Ascending aorta (tissue), 2 donors: ENCODE data around the gene SLC15A3. TPM values are rescaled to one million over a fixed set of nuclear protein-coding genes. Genes with fewer than 3 reads are reported as not detected.

ENCODE experiments used
- DNase-seq, 2 donors: peaks; one replicate each; pipeline ENCODE4 v3.0.0-alpha.2; 2019; ENCODE audit warnings: low spot score in 2 of 2
- H3K27ac ChIP-seq, 2 donors: fragments of 200-600 bp; sonication (generic); one replicate each; pipeline ENCODE4 v1.5.1; 2016 to 2017; ENCODE audit warnings: mild to moderate bottlenecking in 1 of 2
- H3K27me3 ChIP-seq: fragments of 200-600 bp; sonication (generic); one replicate; pipeline ENCODE4 v1.5.1; 2017
- H3K36me3 ChIP-seq, 2 donors: fragments of 200-600 bp; sonication (generic); one replicate each; pipeline ENCODE4 v1.5.1; 2016
- H3K4me1 ChIP-seq, 2 donors: fragments of 200-600 bp; sonication (generic); one replicate each; pipeline ENCODE4 v1.5.1; 2016 to 2017; ENCODE audit warnings: mild to moderate bottlenecking in 1 of 2
- H3K4me3 ChIP-seq, 2 donors: fragments of 200-600 bp; sonication (generic); one replicate each; pipeline ENCODE4 v1.5.1; 2016 to 2017; ENCODE audit warnings: mild to moderate bottlenecking in 1 of 2
- H3K9me3 ChIP-seq, 2 donors: fragments of 200-600 bp; sonication (generic); one replicate each; pipeline ENCODE4 v1.5.1; 2016
- CTCF ChIP-seq, 3 experiments: fragments of 200-600 bp in 2 of 3; fragments of 450-650 bp in 1 of 3; sonication (generic) in 2 of 3; IDR thresholded peaks; one replicate each; pipeline ENCODE4 v1.5.1; 2016 to 2019; ENCODE audit warnings: antibody characterized with exemption in 3 of 3, mild to moderate bottlenecking in 1 of 3, moderate library complexity in 1 of 3
- intact Hi-C: fragments of 100-400 bp; cut with DNase I; formaldehyde crosslinking; loops from one replicate; pipeline ENCODE4 v1.15.1; 2023
- total RNA-seq: library from RNA; depleted of rRNA; stranded (reverse); fragments of >200 nt; gene quantifications from one replicate; pipeline ENCODE4 v1.1.0, GENCODE V29; 2016

Gene SLC15A3
- total RNA-seq, 1 donor from 2014 or later = 27.1 TPM

- H3K4me3 ChIP-seq = no peak overlapping the region
- no peaks in the 10 kb centered on the region for H3K27me3 ChIP-seq
- H3K4me1 ChIP-seq = no peaks in the 10 kb centered on the region
- H3K27ac ChIP-seq = no peak overlapping the region
- intact Hi-C loops = no loop called here
- no peak for DNase-seq
- no peak for TF ChIP-seq CTCF (IDR thresholded peaks at IDR 0.05)
- no peaks in the 10 kb centered on the region for H3K9me3 ChIP-seq
- H3K36me3 ChIP-seq = peaks cover 0 to 4% of the 10 kb centered on the region in 2 donors
Observed at GRCh38 chr11:60932605-60933356, 19.2 kb downstream of the SLC15A3 start.

- DNase-seq = no peak
- Histone ChIP-seq H3K4me3 (no peak overlapping the region), H3K4me1 (no peaks in the 10 kb centered on the region), H3K36me3 (no peaks in the 10 kb centered on the region), H3K27ac (no peak overlapping the region), H3K27me3 (no peaks in the 10 kb centered on the region), H3K9me3 (no peaks in the 10 kb centered on the region)
- intact Hi-C loops = no loop called here
- no peak for TF ChIP-seq CTCF (IDR thresholded peaks at IDR 0.05)
Observed at GRCh38 chr11:60931917-60932316, 20.1 kb downstream of the SLC15A3 start.

- no peak for TF ChIP-seq CTCF (IDR thresholded peaks at IDR 0.05)
- intact Hi-C loops = no loop called here
- H3K4me1 ChIP-seq = no peaks in the 10 kb centered on the region
- no peak overlapping the region for H3K4me3 ChIP-seq
- no peaks in the 10 kb centered on the region for H3K9me3 ChIP-seq
- no peaks in the 10 kb centered on the region for H3K36me3 ChIP-seq
- DNase-seq = no peak
- no peak overlapping the region for H3K27ac ChIP-seq
- no peaks in the 10 kb centered on the region for H3K27me3 ChIP-seq
Observed at GRCh38 chr11:60930394-60930793, 21.6 kb downstream of the SLC15A3 start.

- Histone ChIP-seq H3K4me1 (peaks cover 2 to 5% of the 10 kb centered on the region in 2 donors), H3K36me3 (no peaks in the 10 kb centered on the region), H3K9me3 (no peaks in the 10 kb centered on the region), H3K27ac (no peak overlapping the region), H3K27me3 (no peaks in the 10 kb centered on the region), H3K4me3 (no peak overlapping the region)
- TF ChIP-seq CTCF (IDR thresholded peaks at IDR 0.05) = no peak
- DNase-seq = no peak
- intact Hi-C loops = no loop called here
Observed at GRCh38 chr11:60929764-60930163, 22.2 kb downstream of the SLC15A3 start.

GRCh38 chr11:60928563-60929001 is 23.4 kb downstream of the SLC15A3 start:
- intact Hi-C loops = no loop called here
- Histone ChIP-seq H3K27ac (no peak overlapping the region), H3K36me3 (no peaks in the 10 kb centered on the region), H3K9me3 (no peaks in the 10 kb centered on the region), H3K27me3 (no peaks in the 10 kb centered on the region), H3K4me1 (peaks cover 8 to 11% of the 10 kb centered on the region in 2 donors), H3K4me3 (no peak overlapping the region)
- no peak for TF ChIP-seq CTCF (IDR thresholded peaks at IDR 0.05)
- DNase-seq = no peak
